DND-41 (cell line): Measurements from ENCODE around the gene CFD.

ENCODE experiments used
- ATAC-seq: fragments of 200-7000 bp; cut with Tn5 transposase; 3 replicates; pipeline ENCODE4 v1.9.1; 2021; ENCODE audit warnings: low read depth; ENCODE audit not compliant: insufficient read depth
- DNase-seq: peaks from one replicate; pipeline ENCODE4 v3.0.0-alpha.2; 2020
- H2AFZ ChIP-seq: 2 replicates; pipeline ENCODE4 v1.6.0; 2012; ENCODE audit warnings: low read depth, low read length
- H3K27ac ChIP-seq: 2 replicates; pipeline ENCODE4 v1.5.1; 2012; ENCODE audit warnings: low read length, inconsistent platforms
- H3K27me3 ChIP-seq: fragments of 200-600 bp; sonication (generic); 2 replicates; pipeline ENCODE4 v1.6.0; 2012; ENCODE audit warnings: low read length, mild to moderate bottlenecking, inconsistent platforms; ENCODE audit not compliant: insufficient read depth, poor library complexity
- H3K36me3 ChIP-seq: 2 replicates; pipeline ENCODE4 v1.5.1; 2012; ENCODE audit warnings: low read length, inconsistent platforms; ENCODE audit not compliant: insufficient read depth
- H3K4me1 ChIP-seq: 2 replicates; pipeline ENCODE4 v1.5.1; 2012; ENCODE audit warnings: mild to moderate bottlenecking, low read length; ENCODE audit not compliant: insufficient read depth
- H3K4me2 ChIP-seq: 2 replicates; pipeline ENCODE4 v1.6.0; 2012; ENCODE audit warnings: mild to moderate bottlenecking, moderate library complexity, low read length, inconsistent platforms; ENCODE audit not compliant: insufficient read depth
- H3K4me3 ChIP-seq, 2 experiments: fragments of 200-600 bp in 1 of 2; shearing (Covaris generic) in 1 of 2; 2 replicates each; pipeline ENCODE4 v1.5.1; 2012 to 2016; ENCODE audit warnings: inconsistent platforms in 2 of 2, low read length in 2 of 2, mild to moderate bottlenecking in 2 of 2, low read depth in 1 of 2, moderate library complexity in 1 of 2
- H3K79me2 ChIP-seq: 2 replicates; pipeline ENCODE4 v1.6.0; 2012; ENCODE audit warnings: low read length, inconsistent platforms; ENCODE audit not compliant: insufficient read depth
- H3K9ac ChIP-seq: 2 replicates; pipeline ENCODE4 v1.6.0; 2012; ENCODE audit warnings: low read depth, mild to moderate bottlenecking, inconsistent platforms, low read length, moderate library complexity
- H3K9me3 ChIP-seq: 2 replicates; pipeline ENCODE4 v1.5.1; 2012; ENCODE audit warnings: low read length, moderate library complexity, mild to moderate bottlenecking, inconsistent platforms; ENCODE audit not compliant: insufficient read depth, severe bottlenecking
- H4K20me1 ChIP-seq: 2 replicates; pipeline ENCODE4 v1.6.0; 2012; ENCODE audit warnings: low read length; ENCODE audit not compliant: insufficient read depth
- EZH2 ChIP-seq: IDR thresholded peaks from 3 replicates; pipeline ENCODE4 v1.6.1; 2012; ENCODE audit warnings: borderline replicate concordance, low read depth, mild to moderate bottlenecking, moderate library complexity, low read length, inconsistent platforms; ENCODE audit not compliant: severe bottlenecking
- TF ChIP-seq, protein P1 (sequence below): IDR thresholded peaks from 2 replicates; pipeline ENCODE4 v1.5.1; 2012; ENCODE audit warnings: borderline replicate concordance, low read length, moderate library complexity, mild to moderate bottlenecking; ENCODE audit not compliant: poor library complexity, severe bottlenecking; ENCODE audit errors: extremely low read depth

The CFD gene

DNA sequence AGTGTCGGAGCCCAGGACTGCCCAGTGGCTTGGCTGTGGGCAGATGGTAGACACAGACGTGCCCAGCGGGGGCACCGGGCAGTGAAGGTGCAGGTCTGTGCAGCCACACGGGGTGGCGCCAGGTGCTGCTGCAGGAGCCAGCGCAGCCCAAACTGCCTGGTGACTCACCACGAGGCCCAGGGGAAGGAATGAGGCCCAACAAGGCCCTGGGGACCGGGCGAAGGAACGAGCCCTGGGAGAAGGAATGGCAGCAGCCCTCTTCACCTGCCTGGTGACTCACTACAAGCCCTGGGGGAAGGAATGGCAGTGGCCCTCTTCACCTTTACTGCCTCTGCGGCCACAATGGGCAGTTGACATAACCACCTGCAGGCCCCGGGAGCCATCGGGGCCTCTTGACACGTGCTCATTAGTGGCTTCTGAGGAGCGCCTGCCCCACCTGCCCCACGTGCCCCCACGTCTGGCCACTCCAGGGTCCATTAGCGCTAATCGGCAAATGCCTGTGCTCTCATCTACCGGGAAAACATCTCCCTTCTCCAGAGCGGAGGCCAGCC is 24.3 kb downstream of the CFD start:
- Histone ChIP-seq H3K4me2 (no peak overlapping the region), H3K27me3 (no peaks in the 10 kb centered on the region), H2AFZ (no peak overlapping the region), H3K79me2 (no peaks in the 10 kb centered on the region), H3K4me1 (no peaks in the 10 kb centered on the region), H3K36me3 (peaks cover 80% of the 10 kb centered on the region), H3K9me3 (no peaks in the 10 kb centered on the region), H4K20me1 (peaks cover 5% of the 10 kb centered on the region; the same call in 1 of the 2 replicates), H3K9ac (no peak overlapping the region), H3K27ac (no peak overlapping the region), H3K4me3 (no peak overlapping the region)
- DNase-seq = no peak
- no peak for ATAC-seq
- no peak for TF ChIP-seq EZH2
- TF ChIP-seq, protein P1, sequence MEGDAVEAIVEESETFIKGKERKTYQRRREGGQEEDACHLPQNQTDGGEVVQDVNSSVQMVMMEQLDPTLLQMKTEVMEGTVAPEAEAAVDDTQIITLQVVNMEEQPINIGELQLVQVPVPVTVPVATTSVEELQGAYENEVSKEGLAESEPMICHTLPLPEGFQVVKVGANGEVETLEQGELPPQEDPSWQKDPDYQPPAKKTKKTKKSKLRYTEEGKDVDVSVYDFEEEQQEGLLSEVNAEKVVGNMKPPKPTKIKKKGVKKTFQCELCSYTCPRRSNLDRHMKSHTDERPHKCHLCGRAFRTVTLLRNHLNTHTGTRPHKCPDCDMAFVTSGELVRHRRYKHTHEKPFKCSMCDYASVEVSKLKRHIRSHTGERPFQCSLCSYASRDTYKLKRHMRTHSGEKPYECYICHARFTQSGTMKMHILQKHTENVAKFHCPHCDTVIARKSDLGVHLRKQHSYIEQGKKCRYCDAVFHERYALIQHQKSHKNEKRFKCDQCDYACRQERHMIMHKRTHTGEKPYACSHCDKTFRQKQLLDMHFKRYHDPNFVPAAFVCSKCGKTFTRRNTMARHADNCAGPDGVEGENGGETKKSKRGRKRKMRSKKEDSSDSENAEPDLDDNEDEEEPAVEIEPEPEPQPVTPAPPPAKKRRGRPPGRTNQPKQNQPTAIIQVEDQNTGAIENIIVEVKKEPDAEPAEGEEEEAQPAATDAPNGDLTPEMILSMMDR = no peak

DNA sequence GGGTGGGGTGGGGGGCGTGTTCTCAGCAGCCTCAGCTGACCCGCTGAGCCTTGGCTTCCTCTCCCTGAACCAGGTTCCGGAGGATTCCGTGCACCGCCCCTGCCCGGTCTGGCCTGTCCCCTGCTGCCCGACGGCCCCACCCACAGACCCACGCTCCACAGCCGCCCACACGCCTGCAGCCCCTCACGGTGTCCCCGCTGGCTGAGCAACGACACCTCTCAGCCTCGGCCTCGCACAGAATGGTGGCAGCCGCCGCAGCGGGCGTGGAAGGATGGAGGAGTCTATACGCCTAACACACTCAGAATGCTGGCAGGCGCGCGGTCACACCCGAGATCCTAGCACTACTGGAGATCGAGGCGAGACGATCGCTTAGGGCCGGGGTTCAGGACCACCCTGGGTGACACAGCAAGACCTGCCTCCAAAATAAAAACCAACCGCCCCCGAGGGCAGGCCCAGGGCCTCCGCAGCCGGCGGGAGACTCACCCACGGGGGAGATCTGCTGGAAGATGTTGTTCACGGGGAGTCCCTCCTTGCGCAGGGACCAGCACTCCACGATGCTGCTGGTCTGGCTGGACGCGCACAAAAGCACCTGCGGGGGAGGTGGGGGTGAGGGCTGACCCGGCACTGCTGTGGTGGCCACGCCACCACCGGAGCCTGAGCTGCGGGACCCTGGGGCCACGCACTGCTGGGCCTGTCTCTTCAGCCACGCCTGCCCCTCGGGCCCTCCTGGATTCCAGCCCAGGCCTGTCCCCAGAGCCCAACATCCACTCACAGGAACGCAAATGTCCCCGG is 25.2 kb downstream of the CFD start:
- Histone ChIP-seq H3K27me3 (no peaks in the 10 kb centered on the region), H3K9me3 (no peaks in the 10 kb centered on the region), H3K79me2 (0 out of 2 replicates have a peak, but pooled peaks cover 3% of the 10 kb centered on the region), H4K20me1 (peaks cover 5% of the 10 kb centered on the region), H3K36me3 (peaks cover 85% of the 10 kb centered on the region), H3K4me3 (no peak overlapping the region), H3K9ac (no peak overlapping the region), H3K4me2 (no peak overlapping the region), H3K27ac (no peak overlapping the region), H3K4me1 (no peaks in the 10 kb centered on the region), H2AFZ (no peak overlapping the region)
- DNase-seq (no peak), ATAC-seq (no peak)
- TF ChIP-seq, protein P1 = no peak
- no peak for TF ChIP-seq EZH2

DNA sequence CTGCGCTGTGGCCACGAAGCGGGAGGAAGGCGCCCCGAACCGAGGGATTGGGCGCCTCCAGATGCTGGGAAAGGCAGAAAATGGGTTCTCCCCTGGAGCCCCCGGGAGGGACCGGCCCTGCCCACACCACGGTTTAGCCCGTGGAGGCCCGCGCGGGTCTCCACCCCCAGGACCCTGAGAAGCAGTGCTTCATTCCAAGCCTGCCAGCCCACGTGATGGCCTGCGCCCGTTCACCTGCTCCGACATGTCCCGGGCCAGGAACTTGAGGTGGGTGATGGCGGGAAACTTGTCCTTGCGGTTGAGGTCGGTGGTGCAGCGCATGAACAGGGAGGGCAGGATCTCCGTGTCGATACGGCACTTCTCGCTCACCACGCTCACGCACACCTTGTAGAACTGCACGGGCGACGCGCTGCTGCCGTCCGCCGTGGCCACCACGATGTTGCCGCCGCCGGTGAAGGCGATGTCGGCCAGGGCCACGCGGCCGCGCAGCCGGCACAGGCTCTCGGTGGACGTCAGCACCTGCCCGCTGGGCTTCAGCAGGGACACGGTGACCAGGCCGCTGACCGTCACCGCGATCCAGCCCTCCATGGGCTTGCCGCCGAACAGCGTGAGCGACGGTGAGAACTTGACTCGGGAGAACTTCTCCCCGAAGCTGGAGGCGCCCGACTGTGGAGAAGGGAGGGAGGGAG is 26.2 kb downstream of the CFD start:
- Histone ChIP-seq H3K36me3 (peaks cover 88% of the 10 kb centered on the region), H3K79me2 (peaks cover 4% of the 10 kb centered on the region), H2AFZ (no peak overlapping the region), H3K4me2 (no peak overlapping the region), H3K9ac (no peak overlapping the region), H3K27ac (no peak overlapping the region), H3K9me3 (no peaks in the 10 kb centered on the region), H3K4me1 (peaks cover 1% of the 10 kb centered on the region; the same call in 1 of the 2 replicates), H4K20me1 (peaks cover 5% of the 10 kb centered on the region), H3K27me3 (no peaks in the 10 kb centered on the region), H3K4me3 (no peak overlapping the region)
- DNase-seq (no peak), ATAC-seq (no peak)
- TF ChIP-seq, protein P1 = no peak
- no peak for TF ChIP-seq EZH2
